ENCODE data around the gene NID2.

Gene NID2

DNA sequence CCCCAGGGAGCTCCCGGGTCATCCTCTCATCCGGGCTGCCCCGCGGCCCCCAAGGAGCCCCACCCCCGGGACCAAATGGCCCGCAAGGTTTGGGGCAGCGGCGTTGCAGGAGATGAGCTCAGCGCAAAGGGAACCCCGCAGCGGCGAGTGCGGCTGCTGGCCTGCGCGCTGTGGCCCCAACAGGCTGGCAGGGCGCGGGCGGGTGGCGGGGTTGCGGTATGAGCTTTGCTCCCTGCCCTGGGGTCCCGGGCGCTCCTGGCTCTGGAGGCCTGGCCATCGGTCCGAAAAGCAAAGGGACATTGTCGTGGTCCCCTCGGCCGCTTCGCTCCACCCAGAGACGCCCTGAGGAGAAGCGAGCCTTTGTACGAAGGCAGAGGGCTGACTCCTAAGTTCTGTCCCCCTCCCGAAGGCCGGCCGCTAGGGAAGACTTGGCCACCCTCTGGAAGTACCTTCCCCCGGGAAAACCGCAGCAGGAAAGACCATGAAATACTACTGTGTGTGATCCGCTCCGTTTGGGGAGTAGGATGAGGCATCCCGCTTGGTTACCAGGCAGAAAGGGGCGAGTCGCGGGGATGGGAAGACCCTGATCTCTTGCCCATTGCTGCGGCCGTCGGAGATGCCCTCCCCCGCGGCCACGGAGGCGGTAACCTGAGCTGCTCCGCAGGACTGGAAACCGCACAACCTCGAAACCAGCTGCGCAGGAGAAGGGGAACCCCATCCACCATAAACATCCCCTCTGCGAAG lies 620 bp upstream of the NID2 start:
- TF ChIP-seq TAF1 (IDR thresholded peaks at IDR 0.05; ENCODE audit: low read depth) (no peak), FOXM1 (IDR thresholded peaks at IDR 0.05; ENCODE audit: borderline replicate concordance, low read depth) (no peak), NFIC (IDR thresholded peaks at IDR 0.05) (no peak), CREB1 (IDR thresholded peaks at IDR 0.05; ENCODE audit: low read depth) (no peak), TEAD4 (IDR thresholded peaks at IDR 0.05) (no peak), ZBTB7A (IDR thresholded peaks at IDR 0.05; ENCODE audit: low read depth) (no peak), TCF12 (IDR thresholded peaks at IDR 0.05; ENCODE audit: low read depth) (no peak), EGR1 (IDR thresholded peaks at IDR 0.05) (no peak), CEBPB (IDR thresholded peaks at IDR 0.05) (no peak), RAD21 (IDR thresholded peaks at IDR 0.05; ENCODE audit: low read depth) (no peak), EP300 (IDR thresholded peaks at IDR 0.05; ENCODE audit: borderline replicate concordance) (no peak), YY1 (IDR thresholded peaks at IDR 0.05; ENCODE audit: low read depth) (no peak)
- TF ChIP-seq, protein P1, sequence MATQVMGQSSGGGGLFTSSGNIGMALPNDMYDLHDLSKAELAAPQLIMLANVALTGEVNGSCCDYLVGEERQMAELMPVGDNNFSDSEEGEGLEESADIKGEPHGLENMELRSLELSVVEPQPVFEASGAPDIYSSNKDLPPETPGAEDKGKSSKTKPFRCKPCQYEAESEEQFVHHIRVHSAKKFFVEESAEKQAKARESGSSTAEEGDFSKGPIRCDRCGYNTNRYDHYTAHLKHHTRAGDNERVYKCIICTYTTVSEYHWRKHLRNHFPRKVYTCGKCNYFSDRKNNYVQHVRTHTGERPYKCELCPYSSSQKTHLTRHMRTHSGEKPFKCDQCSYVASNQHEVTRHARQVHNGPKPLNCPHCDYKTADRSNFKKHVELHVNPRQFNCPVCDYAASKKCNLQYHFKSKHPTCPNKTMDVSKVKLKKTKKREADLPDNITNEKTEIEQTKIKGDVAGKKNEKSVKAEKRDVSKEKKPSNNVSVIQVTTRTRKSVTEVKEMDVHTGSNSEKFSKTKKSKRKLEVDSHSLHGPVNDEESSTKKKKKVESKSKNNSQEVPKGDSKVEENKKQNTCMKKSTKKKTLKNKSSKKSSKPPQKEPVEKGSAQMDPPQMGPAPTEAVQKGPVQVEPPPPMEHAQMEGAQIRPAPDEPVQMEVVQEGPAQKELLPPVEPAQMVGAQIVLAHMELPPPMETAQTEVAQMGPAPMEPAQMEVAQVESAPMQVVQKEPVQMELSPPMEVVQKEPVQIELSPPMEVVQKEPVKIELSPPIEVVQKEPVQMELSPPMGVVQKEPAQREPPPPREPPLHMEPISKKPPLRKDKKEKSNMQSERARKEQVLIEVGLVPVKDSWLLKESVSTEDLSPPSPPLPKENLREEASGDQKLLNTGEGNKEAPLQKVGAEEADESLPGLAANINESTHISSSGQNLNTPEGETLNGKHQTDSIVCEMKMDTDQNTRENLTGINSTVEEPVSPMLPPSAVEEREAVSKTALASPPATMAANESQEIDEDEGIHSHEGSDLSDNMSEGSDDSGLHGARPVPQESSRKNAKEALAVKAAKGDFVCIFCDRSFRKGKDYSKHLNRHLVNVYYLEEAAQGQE (IDR thresholded peaks at IDR 0.05; ENCODE audit: low read depth) = no peak
- TF ChIP-seq, protein P2, sequence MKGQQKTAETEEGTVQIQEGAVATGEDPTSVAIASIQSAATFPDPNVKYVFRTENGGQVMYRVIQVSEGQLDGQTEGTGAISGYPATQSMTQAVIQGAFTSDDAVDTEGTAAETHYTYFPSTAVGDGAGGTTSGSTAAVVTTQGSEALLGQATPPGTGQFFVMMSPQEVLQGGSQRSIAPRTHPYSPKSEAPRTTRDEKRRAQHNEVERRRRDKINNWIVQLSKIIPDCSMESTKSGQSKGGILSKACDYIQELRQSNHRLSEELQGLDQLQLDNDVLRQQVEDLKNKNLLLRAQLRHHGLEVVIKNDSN (IDR thresholded peaks at IDR 0.05) = no peak
- TF ChIP-seq, protein P3, sequence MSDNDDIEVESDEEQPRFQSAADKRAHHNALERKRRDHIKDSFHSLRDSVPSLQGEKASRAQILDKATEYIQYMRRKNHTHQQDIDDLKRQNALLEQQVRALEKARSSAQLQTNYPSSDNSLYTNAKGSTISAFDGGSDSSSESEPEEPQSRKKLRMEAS (IDR thresholded peaks at IDR 0.05) = no peak

DNA sequence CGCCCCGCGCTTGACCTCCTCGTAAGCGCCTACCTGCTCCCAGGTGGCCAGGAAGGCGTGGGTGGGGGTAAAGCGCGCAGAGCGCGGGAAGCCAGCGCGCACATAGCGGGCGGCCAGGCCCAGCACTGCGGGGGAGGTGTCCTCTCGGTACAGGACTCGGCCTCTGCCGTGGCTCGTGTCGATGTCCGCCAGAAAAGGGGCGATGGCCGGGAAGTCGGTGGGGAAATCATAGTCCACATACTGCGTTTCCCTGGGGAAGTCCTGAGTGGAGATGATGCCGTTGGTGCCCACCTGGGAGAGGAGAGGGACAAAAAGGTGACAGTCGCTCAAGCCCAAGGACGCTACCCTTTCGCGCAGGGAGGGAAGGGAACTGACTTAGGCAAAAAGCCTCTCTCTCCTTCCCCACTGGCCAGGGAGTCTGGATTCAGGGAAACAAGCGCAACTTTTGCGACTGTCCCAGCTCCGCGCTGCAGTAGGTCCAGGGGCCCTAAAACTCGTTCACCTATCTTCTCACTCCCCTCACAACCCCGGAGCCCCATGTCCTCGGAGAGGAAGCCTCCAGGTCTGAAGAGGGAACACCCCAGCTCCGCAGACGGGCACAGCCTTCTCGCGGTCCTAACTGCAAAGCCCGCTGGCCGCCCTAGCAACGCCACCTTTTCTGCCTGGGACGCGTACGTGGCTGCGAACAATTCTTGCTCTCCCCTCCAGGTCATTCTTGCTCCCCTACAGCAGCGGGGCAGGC lies 815 bp downstream of the NID2 start:
- no peak for TF ChIP-seq YY1 (IDR thresholded peaks at IDR 0.05; ENCODE audit: low read depth)
- TF ChIP-seq EGR1 (IDR thresholded peaks at IDR 0.05) = peak; percentile 78

DNA sequence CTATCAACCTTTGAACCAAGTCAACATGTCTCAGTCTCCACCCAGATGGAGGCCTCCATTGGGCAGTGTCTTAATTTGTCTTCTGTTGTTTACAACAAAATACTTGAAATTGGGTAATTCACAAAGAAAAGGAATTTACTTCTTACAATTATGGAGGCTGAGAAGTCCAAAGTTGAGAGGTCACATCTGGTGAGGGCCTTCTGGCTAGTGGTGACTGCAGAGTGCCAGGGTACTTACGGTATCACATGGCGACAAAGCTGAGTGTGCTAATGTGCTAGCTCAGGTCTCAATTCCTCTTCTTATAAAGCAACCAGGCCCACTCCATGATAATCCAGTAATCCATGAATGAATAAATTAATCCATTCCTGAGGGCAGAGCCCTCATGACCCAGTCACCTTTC lies 4.7 kb downstream of the NID2 start:
- TF ChIP-seq TCF12 (IDR thresholded peaks at IDR 0.05; ENCODE audit: low read depth) (no peak), TAF1 (IDR thresholded peaks at IDR 0.05; ENCODE audit: low read depth) (no peak), FOXM1 (IDR thresholded peaks at IDR 0.05; ENCODE audit: borderline replicate concordance, low read depth) (no peak), EGR1 (IDR thresholded peaks at IDR 0.05) (no peak), CEBPB (IDR thresholded peaks at IDR 0.05) (no peak)
- TF ChIP-seq, protein P1 (IDR thresholded peaks at IDR 0.05; ENCODE audit: low read depth) = no peak
- TF ChIP-seq, protein P3 (IDR thresholded peaks at IDR 0.05) = no peak

DNA sequence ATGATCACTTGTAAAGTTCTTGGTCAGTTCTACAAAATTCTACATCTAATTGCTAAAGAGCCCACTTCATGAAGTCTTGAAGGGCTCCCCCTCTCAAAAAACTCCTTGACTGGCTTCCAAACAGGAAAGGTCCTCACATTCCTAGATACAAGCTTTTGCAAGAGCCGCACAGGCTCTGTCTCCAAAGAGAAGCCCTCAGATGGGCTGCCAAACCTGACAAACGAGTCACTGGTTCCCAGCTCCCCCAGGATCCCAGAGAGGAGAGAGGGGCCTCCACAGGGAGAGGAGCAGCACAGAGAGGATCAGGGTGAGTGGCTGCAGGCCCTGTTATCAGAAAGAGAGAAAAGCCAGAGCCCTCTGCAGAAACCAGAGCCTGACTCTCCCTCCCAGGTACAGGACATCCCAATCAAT lies 5.8 kb downstream of the NID2 start:
- TF ChIP-seq TAF1 (IDR thresholded peaks at IDR 0.05; ENCODE audit: low read depth) (no peak), ZBTB7A (IDR thresholded peaks at IDR 0.05; ENCODE audit: low read depth) (no peak), CREB1 (IDR thresholded peaks at IDR 0.05; ENCODE audit: low read depth) (no peak), EGR1 (IDR thresholded peaks at IDR 0.05) (no peak), CEBPB (IDR thresholded peaks at IDR 0.05) (no peak), TEAD4 (IDR thresholded peaks at IDR 0.05) (no peak), EP300 (IDR thresholded peaks at IDR 0.05; ENCODE audit: borderline replicate concordance) (no peak), FOXM1 (IDR thresholded peaks at IDR 0.05; ENCODE audit: borderline replicate concordance, low read depth) (no peak), RAD21 (IDR thresholded peaks at IDR 0.05; ENCODE audit: low read depth) (no peak), TCF12 (IDR thresholded peaks at IDR 0.05; ENCODE audit: low read depth) (no peak), NFIC (IDR thresholded peaks at IDR 0.05) (no peak), YY1 (IDR thresholded peaks at IDR 0.05; ENCODE audit: low read depth) (no peak)
- TF ChIP-seq, protein P2 (IDR thresholded peaks at IDR 0.05) = no peak
- TF ChIP-seq, protein P1 (IDR thresholded peaks at IDR 0.05; ENCODE audit: low read depth) = no peak
- TF ChIP-seq, protein P3 (IDR thresholded peaks at IDR 0.05) = no peak

Data from Ishikawa (cell line).